CD8-positive, alpha-beta memory T cell (primary cell): ENCODE data around the gene MDK. TPM values are rescaled to one million over a fixed set of nuclear protein-coding genes. Genes with fewer than 3 reads are reported as not detected.
"Not testable (repeated sequence)": the region's sequence is repeated elsewhere in the genome, so short reads cannot be mapped to it uniquely, and the experiment has no call there.

Experiments
- CTCF ChIA-PET: fragments of 350-600 bp; sonication (Branson Sonifier 250); formaldehyde crosslinking; loops from one replicate; lab custom pipeline; 2021; ENCODE audit warnings: antibody characterized with exemption; lab: Charles Lee
- POLR2A ChIA-PET: fragments of 350-600 bp; sonication (Branson Sonifier 250); formaldehyde crosslinking; loops from one replicate; lab custom pipeline; 2021; ENCODE audit warnings: antibody characterized with exemption; lab: Charles Lee
- DNase-seq, 5 donors: peaks; one replicate each; pipeline versions ENCODE4 v3.0.0 to v3.0.0-alpha.2; 2020 to 2022; ENCODE audit warnings: mixed read lengths in 1 of 5
- H3K27ac ChIP-seq: one replicate; pipeline ENCODE4 v1.7.0; 2013; ENCODE audit warnings: low read depth, mild to moderate bottlenecking, low read length, moderate library complexity
- H3K27me3 ChIP-seq: 2 replicates; pipeline ENCODE4 v1.7.0; 2013; ENCODE audit warnings: low read length, mild to moderate bottlenecking; ENCODE audit not compliant: insufficient read depth, poor library complexity, severe bottlenecking
- H3K36me3 ChIP-seq: 2 replicates; pipeline ENCODE4 v1.7.0; 2013; ENCODE audit warnings: mild to moderate bottlenecking, low read length, moderate library complexity; ENCODE audit not compliant: insufficient read depth
- H3K4me1 ChIP-seq: 2 replicates; pipeline ENCODE4 v1.7.0; 2013; ENCODE audit warnings: mild to moderate bottlenecking, low read length, moderate library complexity; ENCODE audit not compliant: insufficient read depth
- H3K4me3 ChIP-seq: 2 replicates; pipeline ENCODE4 v1.7.0; 2013; ENCODE audit warnings: mild to moderate bottlenecking, low read length
- H3K9me3 ChIP-seq: 2 replicates; pipeline ENCODE4 v1.7.0; 2013; ENCODE audit warnings: mild to moderate bottlenecking, low read length
- H3K27ac Mint-ChIP-seq, 8 donors: one replicate each; pipeline ENCODE4 v1.8.0; 2020 to 2021; ENCODE audit warnings: mixed read lengths in 8 of 8, mild to moderate bottlenecking in 6 of 8, inconsistent platforms in 3 of 8, moderate library complexity in 3 of 8
- H3K27me3 Mint-ChIP-seq, 2 donors: one replicate each; pipeline ENCODE4 v1.8.0; 2020 to 2021; ENCODE audit warnings: mixed read lengths in 2 of 2, mild to moderate bottlenecking in 1 of 2, moderate library complexity in 1 of 2
- H3K36me3 Mint-ChIP-seq, 3 donors: one replicate each; pipeline ENCODE4 v1.8.0; 2020 to 2021; ENCODE audit warnings: mixed read lengths in 3 of 3, inconsistent platforms in 1 of 3, mild to moderate bottlenecking in 1 of 3
- H3K4me1 Mint-ChIP-seq, 3 donors: one replicate each; pipeline ENCODE4 v1.8.0; 2020 to 2021; ENCODE audit warnings: mixed read lengths in 3 of 3, inconsistent platforms in 1 of 3, mild to moderate bottlenecking in 1 of 3
- H3K4me3 Mint-ChIP-seq, 7 donors: one replicate each; pipeline ENCODE4 v1.8.0; 2020 to 2021; ENCODE audit warnings: mixed read lengths in 7 of 7, mild to moderate bottlenecking in 6 of 7, moderate library complexity in 4 of 7, inconsistent platforms in 2 of 7
- H3K9me3 Mint-ChIP-seq, 5 donors: one replicate each; pipeline ENCODE4 v1.8.0; 2020 to 2022; ENCODE audit warnings: mixed read lengths in 5 of 5, mild to moderate bottlenecking in 3 of 5, moderate library complexity in 2 of 5, inconsistent platforms in 1 of 5
- polyA plus RNA-seq: library from polyadenylated mRNA; unstranded; fragments of 300-500 nt; fragmentation: Illumina TruSeq; gene quantifications from one replicate; pipeline ENCODE4 v1.2.3, GENCODE V29; 2021
- total RNA-seq, 2 experiments: library from RNA; stranded (reverse); gene quantifications; one replicate each; pipeline ENCODE4 v1.2.3, GENCODE V29; 2021

The MDK gene
- total and polyA plus RNA-seq, 3 experiments from 2014 or later, result 0.97 to 1.2 (median 1.1) TPM

GRCh38 chr11:46367916-46368267 is 13.6 kb upstream of the MDK start:
- peaks cover 55% of the 10 kb centered on the region for H3K36me3 ChIP-seq
- DNase-seq, result no peak
- no peak overlapping the region for H3K4me3 Mint-ChIP-seq
- ChIA-PET CTCF (interaction anchor here (1.2 to 16.1 kb wide), 8 partner anchors 10 to 415 kb away, joined by 3 to 358 read pairs (median 4); partner anchors contain the start of genes CHRM4 and DGKZ), POLR2A (interaction anchor here (1.7 kb wide), 1 partner anchor 12 kb away, joined by 4 read pairs; no protein-coding TSS in a partner anchor)
- H3K27ac Mint-ChIP-seq, result peak overlapping the region in 2 of 8 donors; percentile 44 to 80
- H3K36me3 Mint-ChIP-seq, result peaks cover 0 to 73% (median 2%) of the 10 kb centered on the region in 3 donors
- H3K9me3 Mint-ChIP-seq, result no peaks in the 10 kb centered on the region
- no peak overlapping the region for H3K4me3 ChIP-seq
- peaks cover 29 to 56% (median 30%) of the 10 kb centered on the region in 3 donors for H3K4me1 Mint-ChIP-seq
- peaks cover 0 to 2% of the 10 kb centered on the region in 2 donors for H3K27me3 Mint-ChIP-seq
- H3K4me1 ChIP-seq, result peaks cover 28% of the 10 kb centered on the region
- no peak overlapping the region for H3K27ac ChIP-seq
- H3K27me3 ChIP-seq, result no peaks in the 10 kb centered on the region
- no peaks in the 10 kb centered on the region for H3K9me3 ChIP-seq

DNA sequence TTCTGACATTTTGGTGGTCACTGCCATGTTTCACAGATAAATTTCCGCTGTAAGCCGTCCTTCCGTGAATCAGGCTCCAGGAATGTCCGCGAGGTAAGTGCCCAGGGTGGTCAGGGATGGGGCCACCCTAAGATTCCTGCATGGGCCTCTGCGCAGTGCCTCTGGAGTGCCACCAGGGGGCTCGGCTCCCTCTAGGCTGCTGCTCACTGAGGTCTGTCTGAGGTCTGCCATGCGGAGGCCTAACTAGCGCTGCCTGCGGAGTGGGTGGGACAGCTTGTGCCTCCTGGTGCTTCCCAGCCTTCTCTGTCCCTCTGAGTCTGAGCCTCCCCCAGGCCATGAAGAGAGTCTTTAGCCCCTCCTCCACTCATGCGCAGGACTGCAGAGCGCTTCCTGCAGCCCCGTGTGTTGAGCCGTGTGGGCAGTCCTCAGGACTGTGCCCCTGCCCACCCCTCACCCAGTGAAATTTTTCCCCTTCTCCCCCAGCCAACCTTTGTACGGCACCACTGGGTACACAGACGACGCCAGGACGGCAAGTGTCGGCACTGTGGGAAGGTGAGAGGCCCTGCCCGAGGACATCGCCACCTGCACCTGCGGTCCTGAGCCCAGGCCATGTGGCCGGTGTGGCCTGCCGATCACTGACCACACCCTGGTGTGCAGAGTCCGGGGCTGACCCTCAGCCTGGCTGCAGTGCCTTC is 11.9 kb upstream of the MDK start:
- H3K4me3 ChIP-seq, result no peak overlapping the region
- Mint-ChIP-seq H3K27ac (peak overlapping the region in 4 of 8 donors; percentile 22 to 63 (median 57)), H3K4me3 (no peak overlapping the region), H3K9me3 (no peaks in the 10 kb centered on the region), H3K27me3 (peaks cover 0 to 2% of the 10 kb centered on the region in 2 donors), H3K4me1 (peaks cover 17 to 40% (median 19%) of the 10 kb centered on the region in 3 donors), H3K36me3 (peaks cover 0 to 75% (median 2%) of the 10 kb centered on the region in 3 donors)
- no peaks in the 10 kb centered on the region for H3K9me3 ChIP-seq
- peaks cover 54% of the 10 kb centered on the region for H3K36me3 ChIP-seq
- ChIA-PET POLR2A (interaction anchor here (1.7 kb wide), 1 partner anchor 10 kb away, joined by 4 read pairs; no protein-coding TSS in a partner anchor), CTCF (interaction anchor here (2.3 to 16.1 kb wide), 2 partner anchors 19 to 23 kb away, joined by 7 to 358 read pairs; partner anchors contain the start of genes CHRM4 and DGKZ)
- peaks cover 11% of the 10 kb centered on the region for H3K4me1 ChIP-seq
- H3K27me3 ChIP-seq, result no peaks in the 10 kb centered on the region
- H3K27ac ChIP-seq, result no peak overlapping the region
- peak in 3 of 5 donors; percentile 22 to 67 (median 44) for DNase-seq

DNA sequence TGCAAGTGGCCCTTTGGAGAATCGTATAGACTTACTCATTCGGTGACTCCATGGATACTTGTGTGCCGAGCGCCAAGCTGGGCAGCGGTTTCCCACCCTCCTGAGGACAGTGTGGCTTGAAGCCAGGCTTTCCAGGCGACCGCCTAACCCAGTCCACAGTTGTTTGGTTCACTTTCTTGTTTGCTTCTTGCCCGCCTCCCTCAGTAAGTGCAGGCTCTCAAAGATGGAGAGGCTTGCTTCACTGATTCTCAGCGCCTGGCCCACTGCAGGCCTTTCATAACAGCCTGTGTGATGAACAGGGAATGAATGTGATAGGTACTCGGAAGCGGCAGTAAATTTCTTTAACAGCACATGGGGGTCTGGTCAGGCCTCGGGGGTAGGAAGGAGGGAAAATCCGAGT is 11.2 kb upstream of the MDK start:
- Mint-ChIP-seq H3K27ac (no peak overlapping the region), H3K4me3 (peak overlapping the region in 1 of 7 donors; percentile 40), H3K4me1 (peaks cover 13 to 34% (median 13%) of the 10 kb centered on the region in 3 donors), H3K9me3 (no peaks in the 10 kb centered on the region), H3K36me3 (peaks cover 0 to 75% (median 2%) of the 10 kb centered on the region in 3 donors), H3K27me3 (peaks cover 0 to 2% of the 10 kb centered on the region in 2 donors)
- no peak for DNase-seq
- POLR2A ChIA-PET, result no interaction called here
- Histone ChIP-seq H3K27me3 (no peaks in the 10 kb centered on the region), H3K9me3 (no peaks in the 10 kb centered on the region), H3K4me3 (no peak overlapping the region), H3K36me3 (peaks cover 61% of the 10 kb centered on the region), H3K27ac (no peak overlapping the region), H3K4me1 (peaks cover 7% of the 10 kb centered on the region)
- CTCF ChIA-PET, result interaction anchor here (16.1 kb wide), 1 partner anchor 20 kb away, joined by 358 read pairs; the partner anchor contains the start of gene DGKZ

- not testable (repeated sequence) for H3K9me3 ChIP-seq, H3K27me3 ChIP-seq, DNase-seq, H3K9me3 Mint-ChIP-seq, H3K27ac Mint-ChIP-seq, H3K4me1 ChIP-seq, H3K4me3 ChIP-seq, H3K4me3 Mint-ChIP-seq, H3K27ac ChIP-seq, H3K27me3 Mint-ChIP-seq
- H3K4me1 Mint-ChIP-seq, result peaks cover 7 to 26% (median 9%) of the 10 kb centered on the region in 3 donors
- CTCF ChIA-PET, result interaction anchor here (16.1 kb wide), 1 partner anchor 21 kb away, joined by 358 read pairs; the partner anchor contains the start of gene DGKZ
- POLR2A ChIA-PET, result interaction anchor here (0.6 kb wide), 1 partner anchor 20 kb away, joined by 3 read pairs; no protein-coding TSS in a partner anchor
- peaks cover 0 to 77% (median 2%) of the 10 kb centered on the region in 3 donors for H3K36me3 Mint-ChIP-seq
- peaks cover 68% of the 10 kb centered on the region for H3K36me3 ChIP-seq
These were observed 10.2 kb upstream of the MDK start for GRCh38 chr11:46371262-46371661.

DNA sequence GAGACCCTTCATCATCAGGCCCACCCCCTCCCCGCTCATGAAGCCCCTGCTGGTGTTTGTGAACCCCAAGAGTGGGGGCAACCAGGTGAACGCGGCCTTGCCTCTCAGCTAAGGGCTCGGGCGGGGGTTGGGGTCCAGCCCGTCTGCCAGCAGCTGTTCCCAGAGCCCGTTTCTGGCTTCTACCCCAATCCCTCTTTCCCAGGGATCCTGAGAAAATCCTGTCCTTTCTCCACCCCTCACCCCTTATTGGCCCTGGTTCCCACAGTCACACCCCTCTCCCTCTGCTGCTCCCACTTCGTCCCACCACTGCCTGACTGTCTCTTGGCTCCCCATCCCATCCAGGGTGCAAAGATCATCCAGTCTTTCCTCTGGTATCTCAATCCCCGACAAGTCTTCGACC is 9.4 kb upstream of the MDK start:
- no peaks in the 10 kb centered on the region for H3K27me3 ChIP-seq
- H3K27ac Mint-ChIP-seq, result no peak overlapping the region
- peaks cover 2% of the 10 kb centered on the region for H3K4me1 ChIP-seq
- no peak overlapping the region for H3K27ac ChIP-seq
- no peak for DNase-seq
- peaks cover 0 to 84% (median 2%) of the 10 kb centered on the region in 3 donors for H3K36me3 Mint-ChIP-seq
- CTCF ChIA-PET, result interaction anchor here (16.1 kb wide), 1 partner anchor 22 kb away, joined by 358 read pairs; the partner anchor contains the start of gene DGKZ
- peaks cover 5 to 19% (median 9%) of the 10 kb centered on the region in 3 donors for H3K4me1 Mint-ChIP-seq
- H3K9me3 ChIP-seq, result no peaks in the 10 kb centered on the region
- peaks cover 0 to 2% of the 10 kb centered on the region in 2 donors for H3K27me3 Mint-ChIP-seq
- H3K4me3 ChIP-seq, result no peak overlapping the region
- peaks cover 72% of the 10 kb centered on the region for H3K36me3 ChIP-seq
- H3K9me3 Mint-ChIP-seq, result no peaks in the 10 kb centered on the region
- POLR2A ChIA-PET, result interaction anchor here (0.6 kb wide), 1 partner anchor 21 kb away, joined by 3 read pairs; no protein-coding TSS in a partner anchor
- no peak overlapping the region for H3K4me3 Mint-ChIP-seq

DNA sequence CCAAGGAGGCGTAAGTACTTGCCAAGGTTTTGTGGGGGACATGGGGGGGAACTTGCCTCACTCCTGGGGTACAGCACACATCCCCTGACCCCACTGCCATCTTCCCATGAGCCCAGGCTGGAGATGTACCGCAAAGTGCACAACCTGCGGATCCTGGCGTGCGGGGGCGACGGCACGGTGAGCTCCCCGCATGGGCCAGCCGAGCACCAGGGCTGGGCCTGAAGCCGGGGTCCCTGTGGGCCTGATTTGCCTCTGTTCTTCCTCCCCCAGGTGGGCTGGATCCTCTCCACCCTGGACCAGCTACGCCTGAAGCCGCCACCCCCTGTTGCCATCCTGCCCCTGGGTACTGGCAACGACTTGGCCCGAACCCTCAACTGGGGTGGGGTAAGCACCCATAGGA is 9.0 kb upstream of the MDK start:
- H3K9me3 ChIP-seq, H3K9me3 Mint-ChIP-seq, H3K4me3 ChIP-seq, H3K27ac ChIP-seq, H3K4me1 ChIP-seq, H3K27me3 Mint-ChIP-seq, H3K27ac Mint-ChIP-seq, POLR2A ChIA-PET, H3K4me3 Mint-ChIP-seq, DNase-seq, H3K27me3 ChIP-seq: not testable (repeated sequence)
- Mint-ChIP-seq H3K4me1 (peaks cover 2 to 15% (median 6%) of the 10 kb centered on the region in 3 donors), H3K36me3 (peaks cover 0 to 87% (median 2%) of the 10 kb centered on the region in 3 donors)
- CTCF ChIA-PET, result interaction anchor here (16.1 kb wide), 1 partner anchor 22 kb away, joined by 358 read pairs; the partner anchor contains the start of gene DGKZ
- H3K36me3 ChIP-seq, result peaks cover 72% of the 10 kb centered on the region

DNA sequence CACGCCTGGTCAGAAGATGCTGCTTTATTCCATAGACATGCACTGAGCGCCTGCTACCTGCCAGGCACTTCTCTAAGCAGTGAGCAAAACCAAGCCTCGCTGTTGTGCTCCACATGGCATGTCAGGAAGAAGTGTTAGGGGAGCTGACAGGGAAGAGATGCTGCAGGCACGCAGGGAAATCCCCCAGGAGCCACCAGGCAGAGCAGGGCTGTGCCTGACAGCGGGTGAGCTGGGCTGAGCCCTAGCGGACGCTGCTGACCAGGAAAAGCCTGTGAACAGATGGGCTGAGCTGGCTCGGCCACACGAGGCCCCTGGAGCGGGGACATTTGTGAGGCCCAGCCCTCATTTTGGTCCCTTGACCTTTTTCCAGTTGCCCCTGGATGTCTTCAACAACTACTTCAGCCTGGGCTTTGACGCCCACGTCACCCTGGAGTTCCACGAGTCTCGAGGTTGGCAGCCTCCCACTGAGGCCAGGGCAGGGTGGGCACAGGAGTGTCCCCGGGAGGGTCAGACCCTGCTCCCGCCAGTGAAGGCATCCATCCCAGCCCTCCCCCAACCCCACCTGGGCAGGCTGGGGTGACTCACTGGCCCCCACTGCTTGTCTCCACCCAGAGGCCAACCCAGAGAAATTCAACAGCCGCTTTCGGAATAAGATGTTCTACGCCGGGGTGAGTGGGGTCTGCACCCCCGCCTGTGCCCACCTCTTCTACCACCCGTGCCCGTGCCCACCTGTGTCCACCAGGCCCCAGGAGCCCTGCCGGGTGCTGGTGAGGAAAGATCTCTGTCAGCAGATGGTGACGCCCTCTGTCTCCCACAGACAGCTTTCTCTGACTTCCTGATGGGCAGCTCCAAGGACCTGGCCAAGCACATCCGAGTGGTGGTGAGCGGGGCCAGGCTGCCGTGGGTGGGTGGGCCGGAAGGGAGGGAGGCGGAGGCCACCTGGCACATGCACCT is 7.4 kb upstream of the MDK start:
- Mint-ChIP-seq H3K4me1 (peaks cover 0 to 10% (median 5%) of the 10 kb centered on the region in 3 donors), H3K9me3 (no peaks in the 10 kb centered on the region), H3K4me3 (no peak overlapping the region), H3K27ac (no peak overlapping the region), H3K27me3 (peaks cover 0 to under 1% of the 10 kb centered on the region in 2 donors), H3K36me3 (peaks cover 2 to 84% (median 5%) of the 10 kb centered on the region in 3 donors)
- POLR2A ChIA-PET, result no interaction called here
- peaks cover 60% of the 10 kb centered on the region for H3K36me3 ChIP-seq
- CTCF ChIA-PET, result interaction anchor here (16.1 kb wide), 1 partner anchor 24 kb away, joined by 358 read pairs; the partner anchor contains the start of gene DGKZ
- no peak for DNase-seq
- no peaks in the 10 kb centered on the region for H3K27me3 ChIP-seq
- no peaks in the 10 kb centered on the region for H3K4me1 ChIP-seq
- no peak overlapping the region for H3K4me3 ChIP-seq
- no peak overlapping the region for H3K27ac ChIP-seq
- H3K9me3 ChIP-seq, result no peaks in the 10 kb centered on the region
